Ishikawa (cell line): ENCODE data around the gene SH2D7.

Experiments
- CEBPB ChIP-seq: IDR thresholded peaks from 2 replicates; pipeline ENCODE4 v1.6.1; 2012
- EP300 ChIP-seq: IDR thresholded peaks from 2 replicates; pipeline ENCODE4 v1.6.1; 2012; ENCODE audit warnings: borderline replicate concordance
- FOXM1 ChIP-seq: IDR thresholded peaks from 2 replicates; pipeline ENCODE4 v1.6.1; 2012; ENCODE audit warnings: low read depth, borderline replicate concordance
- RAD21 ChIP-seq: IDR thresholded peaks from 2 replicates; pipeline ENCODE4 v1.6.1; 2012; ENCODE audit warnings: low read depth
- TCF12 ChIP-seq: IDR thresholded peaks from 2 replicates; pipeline ENCODE4 v1.6.1; 2012; ENCODE audit warnings: low read depth
- TF ChIP-seq, protein P1 (sequence below): IDR thresholded peaks from 2 replicates; pipeline ENCODE4 v1.6.1; 2012

GRCh38 chr15:78073046-78073787 is 19.1 kb upstream of the SH2D7 start:
- TF ChIP-seq EP300: no peak
- TF ChIP-seq RAD21: no peak
- TF ChIP-seq FOXM1: no peak
- TF ChIP-seq, protein P1, sequence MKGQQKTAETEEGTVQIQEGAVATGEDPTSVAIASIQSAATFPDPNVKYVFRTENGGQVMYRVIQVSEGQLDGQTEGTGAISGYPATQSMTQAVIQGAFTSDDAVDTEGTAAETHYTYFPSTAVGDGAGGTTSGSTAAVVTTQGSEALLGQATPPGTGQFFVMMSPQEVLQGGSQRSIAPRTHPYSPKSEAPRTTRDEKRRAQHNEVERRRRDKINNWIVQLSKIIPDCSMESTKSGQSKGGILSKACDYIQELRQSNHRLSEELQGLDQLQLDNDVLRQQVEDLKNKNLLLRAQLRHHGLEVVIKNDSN: no peak
- TF ChIP-seq CEBPB: no peak
- no peak for TF ChIP-seq TCF12
